Right atrium auricular region (tissue), 2 donors: Measurements from ENCODE around the gene PCSK6. TPM values are rescaled to one million over a fixed set of nuclear protein-coding genes. Genes with fewer than 3 reads are reported as not detected.

Experiments used
- DNase-seq: peaks from one replicate; pipeline ENCODE4 v3.0.0-alpha.2; 2019; ENCODE audit warnings: low spot score
- H3K27ac ChIP-seq, 2 donors: fragments of 200-600 bp; sonication (generic); 1 replicate in 1 of 2; 2 replicates in 1 of 2; pipeline ENCODE4 v1.5.1; 2016 to 2019
- H3K27me3 ChIP-seq, 2 donors: fragments of 200-600 bp; sonication (generic); one replicate each; pipeline versions ENCODE4 v1.5.1 to v1.6.0; 2017 to 2019
- H3K36me3 ChIP-seq: fragments of 200-600 bp; sonication (generic); one replicate; pipeline ENCODE4 v1.5.1; 2016
- H3K4me1 ChIP-seq, 2 donors: fragments of 200-600 bp; sonication (generic); one replicate each; pipeline versions ENCODE4 v1.5.1 to v1.6.0; 2017 to 2019
- H3K4me3 ChIP-seq, 2 donors: fragments of 200-600 bp; sonication (generic); 1 replicate in 1 of 2; 2 replicates in 1 of 2; pipeline ENCODE4 v1.5.1; 2017 to 2019; ENCODE audit warnings: mild to moderate bottlenecking in 1 of 2, moderate library complexity in 1 of 2
- H3K9me3 ChIP-seq, 2 donors: fragments of 200-600 bp; sonication (generic); one replicate each; pipeline ENCODE4 v1.5.1; 2019
- total RNA-seq, 2 donors: library from RNA; depleted of rRNA; stranded (reverse); fragments of >200 nt; gene quantifications; one replicate each; pipeline ENCODE4 v1.1.0, GENCODE V29; 2016
- TF ChIP-seq, protein P1 (sequence below), 2 donors: fragments of 200-600 bp; sonication (generic); IDR thresholded peaks; one replicate each; pipeline ENCODE4 v1.5.1; 2019; ENCODE audit warnings: antibody characterized with exemption in 2 of 2

The PCSK6 gene
- total RNA-seq, 2 donors from 2014 or later = 14.4 to 19.9 TPM

DNA sequence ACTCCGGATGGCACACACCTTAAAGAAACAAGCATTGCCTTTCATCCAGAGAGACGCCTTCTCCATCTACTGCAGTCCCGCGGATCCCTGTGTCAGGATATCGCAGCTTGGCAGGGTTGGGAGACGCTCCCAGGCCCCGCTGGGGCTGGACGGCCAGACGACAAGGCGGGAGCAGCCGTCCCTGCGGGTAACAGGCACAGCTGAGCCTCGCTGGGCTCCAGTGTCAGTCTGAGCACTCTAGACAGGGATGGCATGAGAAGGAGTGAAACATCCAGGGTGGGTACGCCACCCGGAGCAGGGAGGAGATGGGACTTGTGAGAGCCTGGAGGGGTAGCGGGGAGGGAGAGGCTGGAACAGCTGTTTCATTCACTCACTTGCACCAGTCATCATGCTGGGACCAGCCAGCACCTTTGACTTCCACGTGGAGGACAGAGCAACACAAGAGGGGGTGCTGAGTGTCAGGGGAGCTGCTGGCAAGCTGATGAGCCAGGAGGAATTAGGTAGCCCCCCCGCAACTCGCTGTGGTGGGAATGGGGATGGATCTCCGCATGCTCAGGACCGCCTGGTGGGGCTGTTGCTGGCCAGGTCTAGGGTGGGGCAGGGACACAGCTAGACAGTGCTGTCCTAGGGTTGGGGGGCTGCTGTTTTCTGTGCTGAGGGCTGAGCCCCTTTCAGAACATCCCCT is 162.9 kb downstream of the PCSK6 start:
- TF ChIP-seq, protein P1, sequence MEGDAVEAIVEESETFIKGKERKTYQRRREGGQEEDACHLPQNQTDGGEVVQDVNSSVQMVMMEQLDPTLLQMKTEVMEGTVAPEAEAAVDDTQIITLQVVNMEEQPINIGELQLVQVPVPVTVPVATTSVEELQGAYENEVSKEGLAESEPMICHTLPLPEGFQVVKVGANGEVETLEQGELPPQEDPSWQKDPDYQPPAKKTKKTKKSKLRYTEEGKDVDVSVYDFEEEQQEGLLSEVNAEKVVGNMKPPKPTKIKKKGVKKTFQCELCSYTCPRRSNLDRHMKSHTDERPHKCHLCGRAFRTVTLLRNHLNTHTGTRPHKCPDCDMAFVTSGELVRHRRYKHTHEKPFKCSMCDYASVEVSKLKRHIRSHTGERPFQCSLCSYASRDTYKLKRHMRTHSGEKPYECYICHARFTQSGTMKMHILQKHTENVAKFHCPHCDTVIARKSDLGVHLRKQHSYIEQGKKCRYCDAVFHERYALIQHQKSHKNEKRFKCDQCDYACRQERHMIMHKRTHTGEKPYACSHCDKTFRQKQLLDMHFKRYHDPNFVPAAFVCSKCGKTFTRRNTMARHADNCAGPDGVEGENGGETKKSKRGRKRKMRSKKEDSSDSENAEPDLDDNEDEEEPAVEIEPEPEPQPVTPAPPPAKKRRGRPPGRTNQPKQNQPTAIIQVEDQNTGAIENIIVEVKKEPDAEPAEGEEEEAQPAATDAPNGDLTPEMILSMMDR (IDR thresholded peaks at IDR 0.05) = no peak
- H3K27me3 ChIP-seq = no peaks in the 10 kb centered on the region
- H3K9me3 ChIP-seq = no peaks in the 10 kb centered on the region
- DNase-seq = no peak
- no peaks in the 10 kb centered on the region for H3K36me3 ChIP-seq
- no peak overlapping the region for H3K27ac ChIP-seq
- no peak overlapping the region for H3K4me3 ChIP-seq
- H3K4me1 ChIP-seq = no peaks in the 10 kb centered on the region

DNA sequence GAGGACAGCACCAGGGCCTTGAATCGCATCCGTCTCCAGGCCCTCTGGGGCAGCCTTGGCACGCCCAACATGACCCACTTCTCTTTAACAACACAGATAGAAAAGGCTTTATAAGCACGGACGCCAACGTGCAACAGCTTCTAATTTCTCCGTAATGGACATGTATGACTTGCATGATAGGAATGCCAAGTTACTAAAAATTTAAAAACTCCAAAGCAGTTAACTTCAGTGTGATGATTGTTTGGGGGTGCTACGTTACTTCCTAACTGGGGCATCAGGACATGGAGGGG is 163.5 kb downstream of the PCSK6 start:
- Histone ChIP-seq H3K36me3 (no peaks in the 10 kb centered on the region), H3K9me3 (no peaks in the 10 kb centered on the region)
- TF ChIP-seq, protein P1 (IDR thresholded peaks at IDR 0.05) = no peak

DNA sequence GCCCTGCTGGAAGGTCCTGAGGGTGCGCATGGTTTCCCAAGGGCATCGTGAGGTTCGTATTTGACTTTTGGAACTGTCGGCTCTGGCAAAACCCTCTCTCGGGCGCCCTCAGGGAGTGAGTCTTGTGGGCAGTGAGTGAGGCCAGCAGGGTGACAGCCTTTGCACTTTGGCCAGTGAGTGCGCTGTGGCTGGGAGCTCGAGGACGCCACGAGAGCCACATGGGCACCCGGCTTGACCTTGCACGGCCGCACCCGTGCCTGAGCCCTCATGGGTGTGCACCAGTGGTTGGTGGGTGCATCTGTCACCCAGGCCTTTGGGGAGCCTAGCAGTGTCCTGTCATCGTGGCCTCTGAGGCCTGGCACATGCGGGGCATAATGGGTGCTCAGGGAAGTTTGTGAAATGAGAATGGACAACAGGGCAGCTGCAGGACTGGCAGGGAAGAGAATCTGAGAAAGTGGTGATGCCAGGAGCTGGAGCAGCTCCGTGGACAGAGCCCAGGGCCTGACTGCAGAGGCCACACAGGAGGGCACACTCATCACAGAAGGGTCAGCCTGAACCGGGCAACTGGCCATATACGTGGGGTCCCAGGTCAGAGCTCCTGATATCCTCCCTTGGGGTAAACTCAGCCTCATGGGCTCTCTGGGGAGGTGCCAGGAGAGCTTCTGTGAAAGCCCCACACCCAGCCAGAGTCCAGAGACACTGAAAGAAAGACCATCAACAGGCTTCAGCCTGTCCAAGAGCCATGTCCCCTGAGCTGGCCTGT is 164.1 kb downstream of the PCSK6 start:
- H3K36me3 ChIP-seq = no peaks in the 10 kb centered on the region
- H3K9me3 ChIP-seq = no peaks in the 10 kb centered on the region
- H3K27me3 ChIP-seq = no peaks in the 10 kb centered on the region
- H3K4me3 ChIP-seq = no peak overlapping the region
- DNase-seq = no peak
- TF ChIP-seq, protein P1 (IDR thresholded peaks at IDR 0.05) = no peak
- H3K4me1 ChIP-seq = no peaks in the 10 kb centered on the region
- no peak overlapping the region for H3K27ac ChIP-seq

More for the DNA sequence above, 163.5 kb downstream of the PCSK6 start:
- no peaks in the 10 kb centered on the region for H3K27me3 ChIP-seq
- H3K27ac ChIP-seq = no peak overlapping the region
- no peak overlapping the region for H3K4me3 ChIP-seq
- DNase-seq = no peak
- H3K4me1 ChIP-seq = no peaks in the 10 kb centered on the region

DNA sequence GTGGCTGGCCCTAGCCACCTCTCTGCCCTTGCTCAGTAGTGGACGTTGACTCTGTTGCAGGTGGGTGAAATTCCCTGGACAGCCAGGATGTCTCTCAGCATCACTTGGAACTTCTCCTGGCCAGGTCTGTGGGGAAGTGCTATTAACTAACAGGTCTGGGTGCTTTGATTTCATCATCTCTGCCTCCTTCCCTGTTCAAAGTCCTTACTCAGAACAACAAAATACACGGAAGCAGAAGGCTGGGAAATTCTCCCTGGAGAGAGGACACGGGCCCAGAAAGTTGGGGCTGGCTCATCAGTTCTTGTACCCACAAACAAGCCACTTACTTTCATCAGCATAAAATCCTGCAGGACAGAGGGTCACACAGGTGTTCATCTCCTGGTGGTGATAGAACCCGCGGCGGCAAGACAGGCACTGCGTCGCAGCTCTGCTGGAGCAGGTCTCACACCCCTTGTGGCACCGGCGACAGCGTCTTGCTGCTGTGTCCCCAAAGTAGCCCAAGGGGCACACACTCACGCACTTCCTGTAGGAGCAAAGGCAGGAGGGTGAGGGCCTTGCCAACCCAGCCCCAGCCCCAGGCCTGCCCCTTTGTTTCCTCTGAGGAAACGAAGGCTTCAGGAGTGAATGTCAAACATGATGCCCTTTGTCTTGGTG is 164.9 kb downstream of the PCSK6 start:
- Histone ChIP-seq H3K4me3 (no peak overlapping the region), H3K9me3 (no peaks in the 10 kb centered on the region), H3K27me3 (no peaks in the 10 kb centered on the region), H3K36me3 (no peaks in the 10 kb centered on the region), H3K27ac (no peak overlapping the region), H3K4me1 (no peaks in the 10 kb centered on the region)
- no peak for DNase-seq
- TF ChIP-seq, protein P1 (IDR thresholded peaks at IDR 0.05) = no peak

DNA sequence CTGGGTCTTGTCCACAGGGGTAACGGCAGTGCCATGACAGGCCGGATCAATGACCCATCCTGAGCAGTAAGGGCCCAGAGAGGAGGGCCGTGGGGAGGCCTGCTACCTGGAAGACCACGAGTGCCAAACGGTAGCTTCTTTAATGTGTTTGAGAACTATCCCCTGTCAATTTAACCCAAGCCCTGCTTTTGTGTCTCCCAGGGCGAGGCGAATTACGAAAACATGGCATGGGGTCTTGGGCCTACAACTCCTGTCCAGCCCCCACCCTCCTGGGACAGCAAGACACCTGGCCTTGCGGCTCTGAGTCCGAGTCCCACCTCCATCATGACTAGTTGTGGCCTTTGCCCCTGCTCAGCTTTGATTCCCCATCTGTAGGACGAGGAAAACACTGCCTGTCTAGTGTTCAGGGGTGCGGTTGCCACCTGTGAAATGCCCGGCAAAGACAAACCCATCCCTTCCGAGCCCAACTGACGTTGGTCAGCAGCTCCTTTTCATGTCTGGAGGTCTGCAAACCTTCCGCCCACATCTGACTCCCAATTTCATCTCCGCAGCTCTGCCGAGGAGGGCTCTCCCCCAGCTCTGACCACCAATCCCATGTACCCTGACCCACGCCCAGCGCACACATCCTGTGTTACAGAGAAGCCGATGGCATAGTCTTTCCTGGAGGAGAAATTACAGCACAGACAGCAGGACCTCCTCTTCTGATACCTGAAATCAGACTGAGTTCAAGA is 165.5 kb downstream of the PCSK6 start:
- no peak overlapping the region for H3K27ac ChIP-seq
- no peaks in the 10 kb centered on the region for H3K27me3 ChIP-seq
- H3K4me1 ChIP-seq = no peaks in the 10 kb centered on the region
- TF ChIP-seq, protein P1 (IDR thresholded peaks at IDR 0.05) = no peak
- H3K36me3 ChIP-seq = no peaks in the 10 kb centered on the region
- no peak for DNase-seq
- no peaks in the 10 kb centered on the region for H3K9me3 ChIP-seq
- H3K4me3 ChIP-seq = no peak overlapping the region
